HepG2 (cell line): Measurements from ENCODE around the gene NTN3. TPM values are rescaled to one million over a fixed set of nuclear protein-coding genes. Genes with fewer than 3 reads are reported as not detected.

Experiments
- ATAC-seq: fragments of 200-7000 bp; cut with Tn5 transposase; 3 replicates; pipeline ENCODE4 v1.9.1; 2020; ENCODE audit warnings: mild to moderate bottlenecking, moderate library complexity
- BruUV-seq: library from RNA; stranded (reverse); fragments of 400-500 nt; replicated peaks from 2 replicates; lab custom pipeline; 2021; lab: Mats Ljungman, UMichigan
- CTCF ChIA-PET: fragments of 300-600 bp; formaldehyde crosslinking; extraction: SDS; loops from one replicate; lab custom pipeline; 2021; ENCODE audit warnings: low total read pairs, inconsistent platforms, low intra/inter-chr PET ratio; lab: Yijun Ruan, JAX
- POLR2A ChIA-PET: fragments of 350-600 bp; sonication (Branson Sonifier 250); formaldehyde crosslinking; loops from one replicate; lab custom pipeline; 2020; ENCODE audit warnings: antibody characterized with exemption, inconsistent platforms; lab: Yijun Ruan, JAX
- DNase-seq: peaks from one replicate; pipeline ENCODE4 v3.0.0-alpha.2; 2015; ENCODE audit warnings: low spot score
- FAIRE-seq: peaks from 3 replicates; lab custom pipeline; 2011; peaks lifted over from hg19 to GRCh38; lab: Jason Lieb, UNC
- H2AFZ ChIP-seq: one replicate; pipeline ENCODE4 v1.6.1; 2011; ENCODE audit warnings: low read length, inconsistent platforms
- H3K27ac ChIP-seq: fragments of 300-600 bp; 3 replicates; pipeline ENCODE4 v1.8.0; 2011; ENCODE audit warnings: mixed run types, mild to moderate bottlenecking, mixed read lengths, low read length, inconsistent platforms; ENCODE audit not compliant: insufficient read depth; ENCODE audit errors: extremely low read length
- H3K27me3 ChIP-seq, 2 experiments: fragments of 200-600 bp in 1 of 2; 2 replicates in 1 of 2; 3 replicates in 1 of 2; pipeline versions ENCODE4 v1.6.0 to v1.8.0; 2011; ENCODE audit warnings: low read length in 2 of 2, mild to moderate bottlenecking in 2 of 2, moderate library complexity in 2 of 2, inconsistent platforms in 1 of 2; ENCODE audit not compliant: insufficient read depth in 2 of 2, control insufficient read depth in 1 of 2
- H3K36me3 ChIP-seq, 2 experiments: fragments of 200-600 bp in 1 of 2; replicated peaks in 1 of 2; 2 replicates in 1 of 2; 3 replicates in 1 of 2; pipeline versions ENCODE4 v1.5.1 to v1.8.0; 2011; ENCODE audit warnings: low read length in 2 of 2, inconsistent platforms in 1 of 2; ENCODE audit not compliant: insufficient read depth in 2 of 2, control insufficient read depth in 1 of 2
- H3K4me1 ChIP-seq: 2 replicates; pipeline ENCODE4 v1.5.1; 2012; ENCODE audit warnings: low read length, inconsistent platforms; ENCODE audit not compliant: insufficient read depth
- H3K4me2 ChIP-seq: 2 replicates; pipeline ENCODE4 v1.6.0; 2011; ENCODE audit warnings: low read depth, low read length, inconsistent platforms
- H3K4me3 ChIP-seq, 3 experiments: fragments of 200-600 bp in 1 of 3; sonication (generic), shearing (Covaris generic) in 1 of 3; replicated peaks in 1 of 3; 2 replicates each; pipeline ENCODE4 v1.5.1; 2011 to 2016; ENCODE audit warnings: low read length in 3 of 3, inconsistent platforms in 2 of 3, low read depth in 2 of 3, mild to moderate bottlenecking in 2 of 3, control low read depth in 1 of 3, mixed read lengths in 1 of 3; ENCODE audit not compliant: insufficient read depth in 1 of 3
- H3K79me2 ChIP-seq: one replicate; pipeline ENCODE4 v1.6.1; 2011; ENCODE audit warnings: low read length, inconsistent platforms; ENCODE audit not compliant: insufficient read depth
- H3K9ac ChIP-seq: 2 replicates; pipeline ENCODE4 v1.6.0; 2011; ENCODE audit warnings: mild to moderate bottlenecking, low read depth, low read length, inconsistent platforms; ENCODE audit not compliant: insufficient read depth
- H3K9me3 ChIP-seq: 2 replicates; pipeline ENCODE4 v1.5.1; 2012; ENCODE audit warnings: mild to moderate bottlenecking, low read length
- H4K20me1 ChIP-seq: 2 replicates; pipeline ENCODE4 v1.6.0; 2011; ENCODE audit warnings: inconsistent platforms, mild to moderate bottlenecking, low read length, moderate library complexity; ENCODE audit not compliant: insufficient read depth
- AGO2 ChIP-seq: fragments of 200-400 bp; formaldehyde crosslinking; optimal IDR thresholded peaks from 2 replicates; pipeline ENCODE3; 2017; ENCODE audit warnings: mild to moderate bottlenecking, low read depth, low read length, moderate library complexity
- AKAP8 ChIP-seq: sonication (generic); formaldehyde crosslinking; IDR thresholded peaks from 2 replicates; pipeline ENCODE4 v1.5.1; 2020; ENCODE audit warnings: mild to moderate bottlenecking, missing genetic modification reagents
- GABPB1 ChIP-seq: IDR thresholded peaks from 2 replicates; pipeline ENCODE4 v1.6.1; 2016; ENCODE audit warnings: mild to moderate bottlenecking, missing genetic modification reagents, moderate library complexity, missing compliant biosample characterization
- NCOR1 ChIP-seq: fragments of 200-600 bp; sonication (generic); IDR thresholded peaks from 2 replicates; pipeline ENCODE4 v1.7.0; 2017; ENCODE audit warnings: antibody characterized with exemption, low read length, borderline replicate concordance
- PRPF4 ChIP-seq: fragments of 200-400 bp; formaldehyde crosslinking; IDR thresholded peaks from 2 replicates; pipeline ENCODE4 v1.6.1; 2016; ENCODE audit warnings: low read length, low read depth; ENCODE audit not compliant: poor library complexity, severe bottlenecking
- RBFOX2 ChIP-seq: fragments of 200-400 bp; formaldehyde crosslinking; IDR thresholded peaks from 2 replicates; pipeline ENCODE4 v1.6.1; 2017; ENCODE audit warnings: low read depth, mild to moderate bottlenecking, low read length
- ZBTB38 ChIP-seq: sonication (generic); formaldehyde crosslinking; IDR thresholded peaks from 2 replicates; pipeline ENCODE4 v1.5.1; 2020; ENCODE audit warnings: mild to moderate bottlenecking, missing genetic modification reagents
- ZFP91 ChIP-seq: sonication (generic); formaldehyde crosslinking; IDR thresholded peaks from 2 replicates; pipeline ENCODE4 v1.9.0; 2022; ENCODE audit warnings: missing genetic modification reagents, mild to moderate bottlenecking, borderline replicate concordance
- ZNF230 ChIP-seq: sonication (generic); formaldehyde crosslinking; IDR thresholded peaks from 2 replicates; pipeline ENCODE4 v1.4.0; 2020; ENCODE audit warnings: mild to moderate bottlenecking, missing genetic modification reagents
- WGBS: methylation state at CpG from one replicate; pipeline ENCODE4 v1.1.6; 2017; ENCODE audit warnings: low lambda C conversion rate; 5-methylcytosine and 5-hydroxymethylcytosine counted together
- in situ Hi-C: cut with HindIII; loops from 2 replicates; pipeline ENCODE4 v1.10.0; 2017; ENCODE audit warnings: low pct_unique_long_range_greater_than_20kb; ENCODE audit not compliant: extremely low pct_ligation_motif_present
- intact Hi-C: fragments of 100-400 bp; cut with micrococcal nuclease; formaldehyde crosslinking; loops from one replicate; pipeline ENCODE4 v1.10.0; 2022; ENCODE audit not compliant: unreplicated experiment
- polyA plus RNA-seq, 8 experiments: library from polyadenylated mRNA; depleted of rRNA in 3 of 8; stranded (reverse) in 7 of 8; unstranded in 1 of 8; fragments of >200 nt; fragmentation: Illumina TruSeq in 4 of 8; extraction: Trizol in 4 of 8; gene quantifications; 2 replicates each; pipeline versions ENCODE4 v1.2.1 to v1.2.3, GENCODE V29; 2011 to 2016; ENCODE audit warnings: low read depth in 4 of 8, missing spikeins in 1 of 8, mixed read lengths in 1 of 8; ENCODE audit not compliant: insufficient read depth in 1 of 8
- total RNA-seq, 5 experiments: library from RNA; depleted of rRNA; stranded (reverse); fragments of >200 nt; fragmentation: Illumina TruSeq; extraction: Trizol; gene quantifications; 2 replicates each; pipeline ENCODE4 v1.2.3, GENCODE V29; 2016; ENCODE audit warnings: low read depth in 1 of 5
- TF ChIP-seq, protein P1 (sequence below): sonication (generic); formaldehyde crosslinking; IDR thresholded peaks from 2 replicates; pipeline ENCODE4 v1.4.0; 2020; ENCODE audit warnings: mild to moderate bottlenecking, missing genetic modification reagents, borderline replicate concordance
- TF ChIP-seq, protein P2 (sequence below): sonication (generic); formaldehyde crosslinking; IDR thresholded peaks from 2 replicates; pipeline ENCODE4 v1.5.1; 2020; ENCODE audit warnings: mild to moderate bottlenecking, missing genetic modification reagents, moderate library complexity

NTN3 gene
- total and polyA plus RNA-seq, 2 of the 13 experiments (the other 11 are each of a cell fraction or from before 2014, with no cell fraction given), result 0.09 to 0.20 TPM

DNA sequence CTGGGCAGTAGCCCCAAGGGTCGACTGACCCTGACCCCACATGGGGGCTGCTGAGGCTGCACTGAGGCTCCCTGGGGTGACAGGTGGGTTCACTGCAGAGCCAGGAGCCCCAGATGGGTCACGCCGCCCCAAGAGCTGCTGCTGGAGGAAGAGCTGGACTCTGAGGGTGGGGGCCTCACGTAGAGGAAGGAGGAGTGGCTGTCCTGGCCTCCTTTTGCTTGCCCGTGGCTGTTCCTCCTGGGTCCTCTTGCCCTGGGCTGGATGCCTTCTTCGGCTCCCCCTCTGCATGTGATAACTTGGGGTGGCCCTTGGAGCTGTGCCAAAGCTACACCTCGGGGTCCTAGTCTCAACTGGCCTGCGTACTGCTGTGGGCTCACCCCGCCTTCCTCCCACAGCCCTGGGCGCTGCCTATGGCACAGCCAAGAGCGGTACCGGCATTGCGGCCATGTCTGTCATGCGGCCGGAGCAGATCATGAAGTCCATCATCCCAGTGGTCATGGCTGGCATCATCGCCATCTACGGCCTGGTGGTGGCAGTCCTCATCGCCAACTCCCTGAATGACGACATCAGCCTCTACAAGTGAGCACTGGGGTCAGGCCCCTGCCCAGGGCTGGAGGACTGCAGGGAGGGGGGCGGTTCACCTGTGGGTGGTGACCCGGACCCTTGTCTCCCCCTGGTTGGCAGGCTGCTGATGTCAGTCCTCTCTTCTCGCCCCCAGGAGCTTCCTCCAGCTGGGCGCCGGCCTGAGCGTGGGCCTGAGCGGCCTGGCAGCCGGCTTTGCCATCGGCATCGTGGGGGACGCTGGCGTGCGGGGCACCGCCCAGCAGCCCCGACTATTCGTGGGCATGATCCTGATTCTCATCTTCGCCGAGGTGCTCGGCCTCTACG, 48.0 kb downstream of the NTN3 start:
- intact Hi-C loops, result no loop called here
- H4K20me1 ChIP-seq, result peaks cover 52% of the 10 kb centered on the region
- no peak for DNase-seq
- no peak overlapping the region for H3K4me2 ChIP-seq
- 95% methylated on average over 17 of the region's 39 CpGs for WGBS
- H3K4me3 ChIP-seq, result no peak overlapping the region
- H3K4me1 ChIP-seq, result peaks cover 79% of the 10 kb centered on the region
- no peak overlapping the region for H2AFZ ChIP-seq
- ATAC-seq, result no peak
- H3K27me3 ChIP-seq, result no peaks in the 10 kb centered on the region; a peak in 1 of 5 replicates
- POLR2A ChIA-PET, result interaction anchor here (1.8 to 2.2 kb wide), 2 partner anchors 12 to 18 kb away, joined by 10 to 12 read pairs; partner anchors contain the start of genes CEMP1 and PDPK1
- H3K9ac ChIP-seq, result no peak overlapping the region
- CTCF ChIA-PET, result no interaction called here
- in situ Hi-C loops, result no loop called here
- no TSS peak for BruUV-seq
- no peaks in the 10 kb centered on the region for H3K9me3 ChIP-seq
- peaks cover 71% of the 10 kb centered on the region for H3K79me2 ChIP-seq
- H3K36me3 ChIP-seq, result peaks cover 4 to 21% of the 10 kb centered on the region in 2 experiments; a peak in 4 of 5 replicates
- FAIRE-seq, result no peak
- no peak overlapping the region for H3K27ac ChIP-seq
- TF ChIP-seq RBFOX2 (peak; percentile 62), AGO2 (peak; percentile 39), NCOR1 (no peak), ZNF230 (no peak), GABPB1 (CRISPR knock-in tag) (0 out of 2 replicates have a peak, but pooled peaks have one; percentile 21), ZBTB38 (CRISPR knock-in tag) (0 out of 2 replicates have a peak, but pooled peaks have one; percentile 36), AKAP8 (0 out of 2 replicates have a peak, but pooled peaks have one; percentile 18), PRPF4 (peak; percentile 22), ZFP91 (CRISPR knock-in tag) (peak; percentile 30; the same call in 1 of the 2 replicates)
- TF ChIP-seq, protein P1, sequence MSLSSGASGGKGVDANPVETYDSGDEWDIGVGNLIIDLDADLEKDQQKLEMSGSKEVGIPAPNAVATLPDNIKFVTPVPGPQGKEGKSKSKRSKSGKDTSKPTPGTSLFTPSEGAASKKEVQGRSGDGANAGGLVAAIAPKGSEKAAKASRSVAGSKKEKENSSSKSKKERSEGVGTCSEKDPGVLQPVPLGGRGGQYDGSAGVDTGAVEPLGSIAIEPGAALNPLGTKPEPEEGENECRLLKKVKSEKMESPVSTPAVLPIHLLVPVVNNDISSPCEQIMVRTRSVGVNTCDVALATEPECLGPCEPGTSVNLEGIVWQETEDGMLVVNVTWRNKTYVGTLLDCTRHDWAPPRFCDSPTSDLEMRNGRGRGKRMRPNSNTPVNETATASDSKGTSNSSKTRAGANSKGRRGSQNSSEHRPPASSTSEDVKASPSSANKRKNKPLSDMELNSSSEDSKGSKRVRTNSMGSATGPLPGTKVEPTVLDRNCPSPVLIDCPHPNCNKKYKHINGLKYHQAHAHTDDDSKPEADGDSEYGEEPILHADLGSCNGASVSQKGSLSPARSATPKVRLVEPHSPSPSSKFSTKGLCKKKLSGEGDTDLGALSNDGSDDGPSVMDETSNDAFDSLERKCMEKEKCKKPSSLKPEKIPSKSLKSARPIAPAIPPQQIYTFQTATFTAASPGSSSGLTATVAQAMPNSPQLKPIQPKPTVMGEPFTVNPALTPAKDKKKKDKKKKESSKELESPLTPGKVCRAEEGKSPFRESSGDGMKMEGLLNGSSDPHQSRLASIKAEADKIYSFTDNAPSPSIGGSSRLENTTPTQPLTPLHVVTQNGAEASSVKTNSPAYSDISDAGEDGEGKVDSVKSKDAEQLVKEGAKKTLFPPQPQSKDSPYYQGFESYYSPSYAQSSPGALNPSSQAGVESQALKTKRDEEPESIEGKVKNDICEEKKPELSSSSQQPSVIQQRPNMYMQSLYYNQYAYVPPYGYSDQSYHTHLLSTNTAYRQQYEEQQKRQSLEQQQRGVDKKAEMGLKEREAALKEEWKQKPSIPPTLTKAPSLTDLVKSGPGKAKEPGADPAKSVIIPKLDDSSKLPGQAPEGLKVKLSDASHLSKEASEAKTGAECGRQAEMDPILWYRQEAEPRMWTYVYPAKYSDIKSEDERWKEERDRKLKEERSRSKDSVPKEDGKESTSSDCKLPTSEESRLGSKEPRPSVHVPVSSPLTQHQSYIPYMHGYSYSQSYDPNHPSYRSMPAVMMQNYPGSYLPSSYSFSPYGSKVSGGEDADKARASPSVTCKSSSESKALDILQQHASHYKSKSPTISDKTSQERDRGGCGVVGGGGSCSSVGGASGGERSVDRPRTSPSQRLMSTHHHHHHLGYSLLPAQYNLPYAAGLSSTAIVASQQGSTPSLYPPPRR, result no peak
- TF ChIP-seq, protein P2, sequence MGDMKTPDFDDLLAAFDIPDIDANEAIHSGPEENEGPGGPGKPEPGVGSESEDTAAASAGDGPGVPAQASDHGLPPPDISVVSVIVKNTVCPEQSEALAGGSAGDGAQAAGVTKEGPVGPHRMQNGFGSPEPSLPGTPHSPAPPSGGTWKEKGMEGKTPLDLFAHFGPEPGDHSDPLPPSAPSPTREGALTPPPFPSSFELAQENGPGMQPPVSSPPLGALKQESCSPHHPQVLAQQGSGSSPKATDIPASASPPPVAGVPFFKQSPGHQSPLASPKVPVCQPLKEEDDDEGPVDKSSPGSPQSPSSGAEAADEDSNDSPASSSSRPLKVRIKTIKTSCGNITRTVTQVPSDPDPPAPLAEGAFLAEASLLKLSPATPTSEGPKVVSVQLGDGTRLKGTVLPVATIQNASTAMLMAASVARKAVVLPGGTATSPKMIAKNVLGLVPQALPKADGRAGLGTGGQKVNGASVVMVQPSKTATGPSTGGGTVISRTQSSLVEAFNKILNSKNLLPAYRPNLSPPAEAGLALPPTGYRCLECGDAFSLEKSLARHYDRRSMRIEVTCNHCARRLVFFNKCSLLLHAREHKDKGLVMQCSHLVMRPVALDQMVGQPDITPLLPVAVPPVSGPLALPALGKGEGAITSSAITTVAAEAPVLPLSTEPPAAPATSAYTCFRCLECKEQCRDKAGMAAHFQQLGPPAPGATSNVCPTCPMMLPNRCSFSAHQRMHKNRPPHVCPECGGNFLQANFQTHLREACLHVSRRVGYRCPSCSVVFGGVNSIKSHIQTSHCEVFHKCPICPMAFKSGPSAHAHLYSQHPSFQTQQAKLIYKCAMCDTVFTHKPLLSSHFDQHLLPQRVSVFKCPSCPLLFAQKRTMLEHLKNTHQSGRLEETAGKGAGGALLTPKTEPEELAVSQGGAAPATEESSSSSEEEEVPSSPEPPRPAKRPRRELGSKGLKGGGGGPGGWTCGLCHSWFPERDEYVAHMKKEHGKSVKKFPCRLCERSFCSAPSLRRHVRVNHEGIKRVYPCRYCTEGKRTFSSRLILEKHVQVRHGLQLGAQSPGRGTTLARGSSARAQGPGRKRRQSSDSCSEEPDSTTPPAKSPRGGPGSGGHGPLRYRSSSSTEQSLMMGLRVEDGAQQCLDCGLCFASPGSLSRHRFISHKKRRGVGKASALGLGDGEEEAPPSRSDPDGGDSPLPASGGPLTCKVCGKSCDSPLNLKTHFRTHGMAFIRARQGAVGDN, result peak; percentile 45; the same call in 1 of the 2 replicates
